Smooth muscle cell of the brain vasculature (primary cell): ENCODE results near the gene MRPS22.
"Not testable (repeated sequence)": the region's sequence is repeated elsewhere in the genome, so short reads cannot be mapped to it uniquely, and the experiment has no call there.

ENCODE experiments used
- DNase-seq: peaks from one replicate; pipeline ENCODE4 v3.0.0-alpha.2; 2012; ENCODE audit warnings: low read depth, low spot score

Gene MRPS22

DNA sequence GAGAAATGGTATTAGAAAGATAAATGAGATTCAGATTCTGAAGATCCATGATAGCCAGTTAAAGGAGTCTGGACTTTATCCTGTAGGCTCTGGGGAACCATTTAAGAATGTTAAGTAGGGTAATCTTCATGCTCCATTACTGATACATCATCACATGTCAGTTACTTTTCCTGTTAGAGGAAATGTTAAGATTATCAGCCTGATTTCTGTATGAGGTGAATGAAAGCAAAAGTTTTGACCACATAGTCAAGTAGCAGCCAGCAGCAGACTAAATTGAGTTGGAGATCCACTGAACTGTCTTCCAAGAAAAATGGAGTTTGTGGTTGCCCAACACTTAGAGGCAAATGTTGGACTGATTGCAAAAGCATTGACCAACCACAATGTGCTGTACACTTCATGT is 50.3 kb downstream of the MRPS22 start:
- no peak for DNase-seq

DNA sequence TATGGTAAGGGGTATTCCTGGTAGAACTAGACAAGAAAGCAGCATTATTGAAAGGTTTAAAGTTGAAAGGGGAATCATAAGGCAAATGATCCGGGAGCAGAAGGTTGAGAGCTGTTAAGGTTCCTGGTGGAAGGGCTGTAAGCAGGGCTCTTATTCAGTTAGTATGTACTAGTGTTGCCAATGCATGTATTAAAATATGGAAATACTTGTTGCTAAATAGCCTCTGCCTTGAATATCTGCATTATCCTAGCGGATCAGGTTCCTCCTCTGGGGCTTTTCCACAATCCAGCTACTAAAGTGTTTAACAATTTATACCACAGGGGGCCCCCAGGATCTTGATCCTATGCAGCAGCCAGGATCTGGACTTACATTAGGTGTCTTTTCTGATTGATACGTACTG is 52.9 kb downstream of the MRPS22 start:
- DNase-seq: no peak

DNA sequence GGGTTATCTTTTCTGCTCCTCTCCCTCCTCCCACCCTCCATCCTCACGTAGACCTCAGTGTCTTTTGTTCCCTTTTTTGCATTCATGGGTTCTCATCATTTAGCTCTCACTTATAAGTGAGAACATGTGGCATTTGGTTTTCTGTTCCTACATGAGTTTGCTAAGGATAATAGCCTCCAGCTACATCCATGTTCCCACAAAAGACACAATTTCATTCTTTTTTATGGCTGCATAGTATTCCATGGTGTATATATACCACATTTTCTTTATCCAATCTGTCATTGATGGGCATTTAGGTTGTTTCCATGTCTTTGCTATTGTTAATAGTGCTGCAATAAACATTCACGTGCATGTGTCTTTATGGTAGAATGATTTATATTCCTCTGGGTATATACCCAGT is 57.3 kb downstream of the MRPS22 start:
- DNase-seq: not testable (repeated sequence)
